K562 (cell line): ENCODE results near the gene FCAR. TPM values are rescaled to one million over a fixed set of nuclear protein-coding genes. Genes with fewer than 3 reads are reported as not detected.

Experiments
- ADNP ChIP-seq: fragments of 200-800 bp; sonication (Bioruptor generic); IDR thresholded peaks from 2 replicates; pipeline ENCODE4 v1.6.1; 2016; ENCODE audit warnings: missing genetic modification characterization, missing compliant biosample characterization
- ARID1B ChIP-seq: fragments of 450-650 bp; IDR thresholded peaks from 2 replicates; pipeline ENCODE4 v1.6.1; 2016; ENCODE audit warnings: antibody characterized with exemption, mild to moderate bottlenecking, inconsistent platforms
- CREM ChIP-seq: IDR thresholded peaks from 2 replicates; pipeline ENCODE4 v1.6.1; 2014; ENCODE audit warnings: antibody characterized with exemption, low read depth
- ETV6 ChIP-seq, 3 experiments: fragments of 150-350 bp in 1 of 3; sonication (generic) in 1 of 3; formaldehyde crosslinking in 1 of 3; IDR thresholded peaks; 2 replicates each; pipeline versions ENCODE4 v1.6.1 to v1.8.0; 2014 to 2022; ENCODE audit warnings: borderline replicate concordance in 2 of 3, low read depth in 2 of 3, antibody characterized with exemption in 1 of 3, low read length in 1 of 3, mild to moderate bottlenecking in 1 of 3, missing genetic modification reagents in 1 of 3
- FOXK2 ChIP-seq, 2 experiments: fragments of 450-650 bp; IDR thresholded peaks in 1 of 2; conservative IDR thresholded peaks in 1 of 2; 2 replicates each; pipeline ENCODE4 v1.6.1; 2016; ENCODE audit warnings: low read depth in 2 of 2, mild to moderate bottlenecking in 1 of 2
- GATA2 ChIP-seq: sonication (generic); formaldehyde crosslinking; IDR thresholded peaks from 2 replicates; pipeline ENCODE4 v1.4.0; 2020; ENCODE audit warnings: mild to moderate bottlenecking, missing genetic modification reagents
- GATAD2A ChIP-seq: fragments of 450-650 bp; IDR thresholded peaks from 2 replicates; pipeline ENCODE4 v1.6.1; 2017
- GATAD2B ChIP-seq: fragments of 450-650 bp; IDR thresholded peaks from 2 replicates; pipeline ENCODE4 v1.6.1; 2017; ENCODE audit warnings: mild to moderate bottlenecking, borderline replicate concordance
- HIVEP1 ChIP-seq: fragments of 250-450 bp; sonication (Bioruptor Pico); IDR thresholded peaks from 2 replicates; pipeline ENCODE4 v1.4.0; 2020; ENCODE audit warnings: mild to moderate bottlenecking
- HMGN3 ChIP-seq: IDR thresholded peaks from 2 replicates; pipeline ENCODE4 v1.6.1; 2011; ENCODE audit warnings: borderline replicate concordance, low read depth, mild to moderate bottlenecking, mixed read lengths, low read length; ENCODE audit not compliant: insufficient read length; ENCODE audit errors: extremely low read depth
- HNRNPK ChIP-seq: fragments of 200-400 bp; formaldehyde crosslinking; IDR thresholded peaks from one replicate; pipeline ENCODE4 v1.6.1; 2018; ENCODE audit warnings: mild to moderate bottlenecking, low read depth, low read length; ENCODE audit not compliant: poor library complexity, severe bottlenecking
- KLF16 ChIP-seq: IDR thresholded peaks from 2 replicates; pipeline ENCODE4 v1.6.1; 2016; ENCODE audit warnings: antibody characterized with exemption
- MCM5 ChIP-seq: fragments of 450-650 bp; IDR thresholded peaks from 2 replicates; pipeline ENCODE4 v1.6.1; 2016; ENCODE audit warnings: low read depth
- MED1 ChIP-seq: sonication (generic); formaldehyde crosslinking; IDR thresholded peaks from 2 replicates; pipeline ENCODE4 v1.8.1; 2023; ENCODE audit warnings: missing genetic modification reagents, borderline replicate concordance
- MTA3 ChIP-seq: fragments of 450-650 bp; formaldehyde crosslinking; IDR thresholded peaks from 2 replicates; pipeline ENCODE4 v1.6.1; 2017; ENCODE audit warnings: mild to moderate bottlenecking, borderline replicate concordance
- NCOA6 ChIP-seq: fragments of 450-650 bp; IDR thresholded peaks from 2 replicates; pipeline ENCODE4 v1.6.1; 2017; ENCODE audit warnings: mild to moderate bottlenecking
- OTX1 ChIP-seq: fragments of 450-650 bp; formaldehyde crosslinking; IDR thresholded peaks from 2 replicates; pipeline ENCODE4 v1.4.0; 2022; ENCODE audit warnings: mild to moderate bottlenecking
- POLR2H ChIP-seq: IDR thresholded peaks from 2 replicates; pipeline ENCODE4 v1.6.1; 2016; ENCODE audit warnings: missing genetic modification characterization, low read depth, mild to moderate bottlenecking, control low read depth, missing compliant biosample characterization, moderate library complexity
- PRMT5 ChIP-seq: sonication (generic); formaldehyde crosslinking; IDR thresholded peaks from 2 replicates; pipeline ENCODE4 v1.5.0; 2020; ENCODE audit warnings: missing genetic modification reagents
- RAD51 ChIP-seq: fragments of 450-650 bp; IDR thresholded peaks from 2 replicates; pipeline ENCODE4 v1.7.1; 2016; ENCODE audit warnings: low read depth, mild to moderate bottlenecking, borderline replicate concordance
- RCOR1 ChIP-seq, 2 experiments: IDR thresholded peaks; 2 replicates each; pipeline ENCODE4 v1.6.1; 2012; ENCODE audit warnings: low read depth in 2 of 2, low read length in 2 of 2, borderline replicate concordance in 1 of 2, improper control_type of control experiment in 1 of 2
- SMARCA4 ChIP-seq: fragments of 450-650 bp; IDR thresholded peaks from 2 replicates; pipeline ENCODE4 v1.6.1; 2016
- SP1 ChIP-seq: sonication (generic); formaldehyde crosslinking; IDR thresholded peaks from 2 replicates; pipeline ENCODE4 v1.8.1; 2022; ENCODE audit warnings: mild to moderate bottlenecking, missing genetic modification reagents
- SREBF2 ChIP-seq: sonication (generic); formaldehyde crosslinking; IDR thresholded peaks from 2 replicates; pipeline ENCODE4 v1.4.0; 2020; ENCODE audit warnings: mild to moderate bottlenecking, missing genetic modification reagents
- SRF ChIP-seq, 2 experiments: fragments of 250-450, 450-650 bp in 1 of 2; sonication (Bioruptor Pico) in 1 of 2; sonication (generic) in 1 of 2; formaldehyde crosslinking; IDR thresholded peaks; 2 replicates each; pipeline versions ENCODE4 v1.5.0 to v1.5.1; 2020 to 2022; ENCODE audit warnings: mild to moderate bottlenecking in 1 of 2, missing genetic modification reagents in 1 of 2
- STAT5A ChIP-seq: IDR thresholded peaks from 2 replicates; pipeline ENCODE4 v1.6.1; 2012; ENCODE audit warnings: low read length, inconsistent platforms, borderline replicate concordance
- TCF7 ChIP-seq: sonication (generic); IDR thresholded peaks from 2 replicates; pipeline ENCODE4 v1.6.1; 2016; ENCODE audit warnings: antibody characterized with exemption, borderline replicate concordance
- TRIM28 ChIP-seq: fragments of 450-650 bp; IDR thresholded peaks from 2 replicates; pipeline ENCODE4 v1.6.1; 2017
- U2AF1 ChIP-seq: fragments of 200-400 bp; formaldehyde crosslinking; optimal IDR thresholded peaks from 2 replicates; pipeline ENCODE3; 2017; ENCODE audit warnings: mild to moderate bottlenecking, low read depth, low read length, moderate library complexity
- ZFP1 ChIP-seq: fragments of 450-650 bp; formaldehyde crosslinking; IDR thresholded peaks from 2 replicates; pipeline ENCODE4 v1.4.0; 2020; ENCODE audit warnings: mild to moderate bottlenecking, mixed read lengths
- ZFP30 ChIP-seq: fragments of 250-450 bp; sonication (Bioruptor Pico); IDR thresholded peaks from 2 replicates; pipeline ENCODE4 v1.8.0; 2022; ENCODE audit warnings: moderate library complexity, mild to moderate bottlenecking, inconsistent platforms, borderline replicate concordance
- ZNF274 ChIP-seq: IDR thresholded peaks from 2 replicates; pipeline ENCODE4 v1.6.1; 2011; ENCODE audit warnings: low read depth, mild to moderate bottlenecking, low read length, moderate library complexity, borderline replicate concordance
- ZNF785 ChIP-seq: fragments of 250-450 bp; sonication (Bioruptor Pico); IDR thresholded peaks from 2 replicates; pipeline ENCODE4 v1.4.0; 2020; ENCODE audit warnings: mild to moderate bottlenecking
- polyA plus RNA-seq, 8 experiments: library from polyadenylated mRNA; depleted of rRNA in 4 of 8; stranded (reverse) in 5 of 8; unstranded in 3 of 8; fragments of >200 nt; fragmentation: Nextera tagmentation in 2 of 8; fragmentation: Illumina TruSeq in 1 of 8; extraction: Ambion mirVana in 2 of 8; extraction: Trizol in 1 of 8; gene quantifications; 2 replicates each; pipeline versions ENCODE4 v1.2.1 to v1.2.3, GENCODE V29; 2011 to 2014; ENCODE audit warnings: inconsistent platforms in 1 of 8, missing spikeins in 1 of 8
- total RNA-seq, 7 experiments: library from RNA; depleted of rRNA in 6 of 7; stranded (reverse); fragments of >200 nt in 6 of 7; fragmentation: Illumina TruSeq in 2 of 7; extraction: Trizol in 2 of 7; gene quantifications; 2 replicates each; pipeline versions ENCODE4 v1.2.1 to v1.2.3, GENCODE V29; 2011 to 2021; ENCODE audit warnings: low replicate concordance in 1 of 7
- TF ChIP-seq, protein P1 (sequence below): fragments of 450-650 bp; formaldehyde crosslinking; IDR thresholded peaks from 2 replicates; pipeline ENCODE4 v1.4.0; 2020; ENCODE audit warnings: mild to moderate bottlenecking, moderate library complexity

FCAR gene
- total and polyA plus RNA-seq, 9 of the 15 experiments (the other 6 are each of a cell fraction or from before 2014, with no cell fraction given): not detected

DNA sequence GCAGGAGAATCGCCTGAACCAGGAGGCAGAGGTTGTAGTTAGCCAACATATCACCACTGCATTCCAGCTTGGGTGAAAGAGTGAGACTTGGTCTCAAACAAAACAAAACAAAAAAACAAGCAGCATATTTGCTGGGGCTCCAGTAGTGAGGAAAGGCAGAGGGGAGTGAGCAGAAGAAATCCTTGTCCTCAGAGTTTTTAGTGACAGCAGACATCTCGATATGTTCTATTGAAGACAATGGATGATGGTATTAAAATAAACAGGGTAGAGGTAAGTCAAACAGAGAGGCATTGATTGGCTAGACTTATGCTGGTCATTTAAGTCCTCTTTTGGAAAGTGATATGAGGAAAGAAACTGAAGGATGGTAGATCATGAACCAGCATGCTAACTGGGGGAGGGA is 54.3 kb downstream of the FCAR start (continued):
- TF ChIP-seq MTA3: peak; percentile 39; the same call in 1 of the 2 replicates
- TF ChIP-seq GATAD2A: no peak
- TF ChIP-seq ARID1B: no peak
- no peak for TF ChIP-seq ZFP30 (CRISPR knock-in tag)
- TF ChIP-seq SRF (CRISPR knock-in tag; IDR thresholded peaks at IDR 0.05): no peak
- TF ChIP-seq GATAD2B: no peak
- TF ChIP-seq NCOA6: no peak
- no peak for TF ChIP-seq SREBF2 (CRISPR knock-in tag)
- TF ChIP-seq MED1 (CRISPR knock-in tag): no peak
- TF ChIP-seq STAT5A: no peak
- no peak for TF ChIP-seq HIVEP1 (CRISPR knock-in tag)
- TF ChIP-seq HMGN3: no peak
- no peak for TF ChIP-seq ZNF274
- TF ChIP-seq KLF16: no peak
- 0 out of 4 replicates have a peak, but pooled peaks of 1 of the 2 experiments have one; percentile 39 for TF ChIP-seq FOXK2 (conservative IDR thresholded peaks at IDR 0.05 in 1 of 2, IDR thresholded peaks at IDR 0.05 in 1 of 2; ENCODE audit: low read depth in 2 of 2)
- TF ChIP-seq OTX1: no peak
- no peak for TF ChIP-seq ADNP (tag)
- no peak for TF ChIP-seq RAD51
- TF ChIP-seq ZFP1 (CRISPR knock-in tag): no peak
- TF ChIP-seq PRMT5 (CRISPR knock-in tag): no peak
- TF ChIP-seq GATA2 (CRISPR knock-in tag): no peak
- no peak for TF ChIP-seq SMARCA4
- no peak for TF ChIP-seq HNRNPK
- TF ChIP-seq TCF7: no peak
- no peak for TF ChIP-seq RCOR1 (IDR thresholded peaks at IDR 0.05; ENCODE audit: borderline replicate concordance in 1 of 2, low read depth in 2 of 2, low read length in 2 of 2)
- TF ChIP-seq POLR2H: no peak
- TF ChIP-seq ZNF785 (CRISPR knock-in tag): no peak
- TF ChIP-seq, protein P1, sequence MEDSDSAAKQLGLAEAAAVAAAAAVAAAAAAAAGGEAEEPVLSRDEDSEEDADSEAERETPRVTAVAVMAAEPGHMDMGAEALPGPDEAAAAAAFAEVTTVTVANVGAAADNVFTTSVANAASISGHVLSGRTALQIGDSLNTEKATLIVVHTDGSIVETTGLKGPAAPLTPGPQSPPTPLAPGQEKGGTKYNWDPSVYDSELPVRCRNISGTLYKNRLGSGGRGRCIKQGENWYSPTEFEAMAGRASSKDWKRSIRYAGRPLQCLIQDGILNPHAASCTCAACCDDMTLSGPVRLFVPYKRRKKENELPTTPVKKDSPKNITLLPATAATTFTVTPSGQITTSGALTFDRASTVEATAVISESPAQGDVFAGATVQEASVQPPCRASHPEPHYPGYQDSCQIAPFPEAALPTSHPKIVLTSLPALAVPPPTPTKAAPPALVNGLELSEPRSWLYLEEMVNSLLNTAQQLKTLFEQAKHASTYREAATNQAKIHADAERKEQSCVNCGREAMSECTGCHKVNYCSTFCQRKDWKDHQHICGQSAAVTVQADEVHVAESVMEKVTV (CRISPR knock-in tag): no peak
- no peak for TF ChIP-seq SP1 (CRISPR knock-in tag)
- TF ChIP-seq CREM: no peak
- no peak for TF ChIP-seq U2AF1
- TF ChIP-seq ETV6 (IDR thresholded peaks at IDR 0.05; ENCODE audit: borderline replicate concordance in 1 of 2, low read depth in 2 of 2, low read length in 1 of 2): no peak
- TF ChIP-seq ETV6 (CRISPR knock-in tag; IDR thresholded peaks at IDR 0.05; ENCODE audit: borderline replicate concordance): no peak
- peak; percentile 99 for TF ChIP-seq TRIM28
- no peak for TF ChIP-seq MCM5
